Natural killer cell (primary cell): ENCODE results near the gene ZNF507. TPM values are rescaled to one million over a fixed set of nuclear protein-coding genes. Genes with fewer than 3 reads are reported as not detected.

Experiments
- ATAC-seq, 3 donors: fragments of 150-1000 bp in 2 of 3; fragments of 200-7000 bp in 1 of 3; cut with Tn5 transposase; 1 replicate in 1 of 3; 2 replicates in 2 of 3; pipeline ENCODE4 v1.10.0; 2021; ENCODE audit warnings: mild to moderate bottlenecking in 2 of 3, moderate library complexity in 2 of 3
- DNase-seq, 2 donors: peaks; one replicate each; pipeline versions ENCODE4 v3.0.0 to v3.0.0-alpha.2; 2013 to 2021; ENCODE audit warnings: mixed read lengths in 1 of 2
- H3K27ac ChIP-seq: one replicate; pipeline ENCODE4 v1.5.1; 2013; ENCODE audit warnings: mild to moderate bottlenecking, low read length
- H3K27me3 ChIP-seq: one replicate; pipeline ENCODE4 v1.6.1; 2013; ENCODE audit warnings: low read length; ENCODE audit not compliant: control insufficient read depth, insufficient read depth
- H3K36me3 ChIP-seq: one replicate; pipeline ENCODE4 v1.6.1; 2013; ENCODE audit warnings: low read length; ENCODE audit not compliant: control insufficient read depth, insufficient read depth
- H3K4me1 ChIP-seq: one replicate; pipeline ENCODE4 v1.6.1; 2013; ENCODE audit warnings: low read length; ENCODE audit not compliant: control insufficient read depth, insufficient read depth
- H3K4me3 ChIP-seq: one replicate; pipeline ENCODE4 v1.5.1; 2013; ENCODE audit warnings: low read length
- H3K9me3 ChIP-seq: one replicate; pipeline ENCODE4 v1.6.1; 2013; ENCODE audit warnings: low read length; ENCODE audit not compliant: control insufficient read depth, insufficient read depth
- H3K27ac Mint-ChIP-seq, 2 donors: one replicate each; pipeline ENCODE4 v1.8.0; 2022; ENCODE audit warnings: mild to moderate bottlenecking in 2 of 2, mixed read lengths in 2 of 2, moderate library complexity in 1 of 2
- H3K27me3 Mint-ChIP-seq, 2 donors: one replicate each; pipeline ENCODE4 v1.8.0; 2022; ENCODE audit warnings: low read depth in 2 of 2, mixed read lengths in 2 of 2
- H3K36me3 Mint-ChIP-seq: one replicate; pipeline ENCODE4 v1.8.0; 2022; ENCODE audit warnings: mixed read lengths
- H3K4me1 Mint-ChIP-seq, 2 donors: one replicate each; pipeline ENCODE4 v1.8.0; 2022; ENCODE audit warnings: mixed read lengths in 2 of 2
- H3K4me3 Mint-ChIP-seq: one replicate; pipeline ENCODE4 v1.8.0; 2022; ENCODE audit warnings: mild to moderate bottlenecking, moderate library complexity, mixed read lengths
- H3K9me3 Mint-ChIP-seq, 2 donors: one replicate each; pipeline ENCODE4 v1.8.0; 2022; ENCODE audit warnings: mixed read lengths in 2 of 2
- WGBS: methylation state at CpG from one replicate; pipeline ENCODE4 v1.1.7; 2013; ENCODE audit warnings: missing lambda C conversion rate; ENCODE audit not compliant: insufficient coverage; 5-methylcytosine and 5-hydroxymethylcytosine counted together
- intact Hi-C: fragments of 100-400 bp; cut with micrococcal nuclease; formaldehyde crosslinking; loops from one replicate; pipeline ENCODE4 v1.14.2; 2022
- total RNA-seq, 4 donors: library from RNA; stranded (reverse); fragments of 120-200 nt in 1 of 4; gene quantifications; one replicate each; pipeline versions ENCODE4 v1.2.3 to v1.2.4, GENCODE V29; 2013 to 2022
- TF ChIP-seq, protein P1 (sequence below): fragments of 200-600 bp; IDR thresholded peaks from one replicate; pipeline ENCODE4 v1.8.0; 2022; ENCODE audit warnings: antibody characterized with exemption

The ZNF507 gene
- total RNA-seq, 3 donors from 2014 or later (not counting 1 experiment from before 2014, with no cell fraction given) = 27.9 to 34.6 (median 29.1) TPM

DNA sequence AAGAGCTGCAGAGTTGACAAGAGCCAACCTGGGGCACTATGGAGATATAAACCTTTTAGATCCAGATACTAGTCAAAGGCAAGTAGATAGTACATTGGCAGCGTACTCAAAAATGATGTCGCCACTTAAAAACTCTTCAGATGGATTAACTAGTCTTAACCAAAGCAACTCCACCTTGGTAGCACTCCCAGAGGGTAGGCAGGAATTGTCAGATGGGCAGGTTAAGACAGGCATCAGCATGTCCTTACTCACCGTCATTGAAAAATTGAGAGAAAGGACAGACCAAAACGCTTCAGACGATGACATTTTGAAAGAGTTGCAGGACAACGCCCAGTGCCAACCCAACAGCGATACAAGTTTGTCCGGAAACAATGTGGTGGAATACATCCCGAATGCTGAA lies 8.9 kb downstream of the ZNF507 start:
- peaks cover 49 to 61% of the 10 kb centered on the region in 2 donors for H3K4me1 Mint-ChIP-seq
- H3K27ac ChIP-seq = no peak overlapping the region
- TF ChIP-seq, protein P1, sequence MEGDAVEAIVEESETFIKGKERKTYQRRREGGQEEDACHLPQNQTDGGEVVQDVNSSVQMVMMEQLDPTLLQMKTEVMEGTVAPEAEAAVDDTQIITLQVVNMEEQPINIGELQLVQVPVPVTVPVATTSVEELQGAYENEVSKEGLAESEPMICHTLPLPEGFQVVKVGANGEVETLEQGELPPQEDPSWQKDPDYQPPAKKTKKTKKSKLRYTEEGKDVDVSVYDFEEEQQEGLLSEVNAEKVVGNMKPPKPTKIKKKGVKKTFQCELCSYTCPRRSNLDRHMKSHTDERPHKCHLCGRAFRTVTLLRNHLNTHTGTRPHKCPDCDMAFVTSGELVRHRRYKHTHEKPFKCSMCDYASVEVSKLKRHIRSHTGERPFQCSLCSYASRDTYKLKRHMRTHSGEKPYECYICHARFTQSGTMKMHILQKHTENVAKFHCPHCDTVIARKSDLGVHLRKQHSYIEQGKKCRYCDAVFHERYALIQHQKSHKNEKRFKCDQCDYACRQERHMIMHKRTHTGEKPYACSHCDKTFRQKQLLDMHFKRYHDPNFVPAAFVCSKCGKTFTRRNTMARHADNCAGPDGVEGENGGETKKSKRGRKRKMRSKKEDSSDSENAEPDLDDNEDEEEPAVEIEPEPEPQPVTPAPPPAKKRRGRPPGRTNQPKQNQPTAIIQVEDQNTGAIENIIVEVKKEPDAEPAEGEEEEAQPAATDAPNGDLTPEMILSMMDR = no peak
- H3K4me3 Mint-ChIP-seq = no peak overlapping the region
- no peak overlapping the region for H3K4me3 ChIP-seq
- H3K27me3 Mint-ChIP-seq = no peaks in the 10 kb centered on the region
- H3K36me3 ChIP-seq = peaks cover 65% of the 10 kb centered on the region
- peaks cover 4% of the 10 kb centered on the region for H3K4me1 ChIP-seq
- H3K27me3 ChIP-seq = no peaks in the 10 kb centered on the region
- ATAC-seq (no peak), DNase-seq (no peak)
- peaks cover 38% of the 10 kb centered on the region for H3K36me3 Mint-ChIP-seq
- no peaks in the 10 kb centered on the region for H3K9me3 ChIP-seq
- intact Hi-C loops = no loop called here
- no peak overlapping the region for H3K27ac Mint-ChIP-seq
- H3K9me3 Mint-ChIP-seq = no peaks in the 10 kb centered on the region
- WGBS = 98% methylated on average over 9 of the region's 9 CpGs

DNA sequence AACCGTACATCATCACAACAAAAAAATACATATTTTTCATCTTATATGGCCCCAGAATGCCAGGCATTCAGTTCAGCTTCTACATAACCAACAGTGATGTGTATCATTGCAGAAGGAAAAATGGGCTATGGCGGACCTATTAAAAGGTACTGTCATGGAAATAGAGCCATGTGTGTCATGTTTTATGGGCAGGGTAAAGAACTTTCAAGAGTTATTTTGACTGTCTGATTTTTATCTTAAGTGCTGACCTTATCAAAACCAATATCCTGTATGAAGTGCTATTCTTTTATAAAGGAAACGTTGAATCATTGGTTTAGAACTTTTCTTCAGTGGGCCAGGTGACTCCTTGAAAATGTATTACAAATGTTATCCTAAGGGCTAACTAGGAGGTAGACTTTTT lies 9.9 kb downstream of the ZNF507 start:
- no peak overlapping the region for H3K4me3 Mint-ChIP-seq
- DNase-seq = no peak
- H3K27me3 ChIP-seq = no peaks in the 10 kb centered on the region
- TF ChIP-seq, protein P1 = no peak
- no peak for ATAC-seq
- H3K36me3 ChIP-seq = peaks cover 71% of the 10 kb centered on the region
- intact Hi-C loops = no loop called here
- 100% methylated on average over 2 of the region's 3 CpGs for WGBS
- H3K9me3 Mint-ChIP-seq = no peaks in the 10 kb centered on the region
- H3K36me3 Mint-ChIP-seq = peaks cover 29% of the 10 kb centered on the region
- no peak overlapping the region for H3K4me3 ChIP-seq
- no peaks in the 10 kb centered on the region for H3K27me3 Mint-ChIP-seq
- no peak overlapping the region for H3K27ac ChIP-seq
- H3K27ac Mint-ChIP-seq = peak overlapping the region; percentile 42 to 50
- no peaks in the 10 kb centered on the region for H3K9me3 ChIP-seq
- H3K4me1 ChIP-seq = peaks cover 4% of the 10 kb centered on the region
- H3K4me1 Mint-ChIP-seq = peaks cover 39 to 52% of the 10 kb centered on the region in 2 donors

DNA sequence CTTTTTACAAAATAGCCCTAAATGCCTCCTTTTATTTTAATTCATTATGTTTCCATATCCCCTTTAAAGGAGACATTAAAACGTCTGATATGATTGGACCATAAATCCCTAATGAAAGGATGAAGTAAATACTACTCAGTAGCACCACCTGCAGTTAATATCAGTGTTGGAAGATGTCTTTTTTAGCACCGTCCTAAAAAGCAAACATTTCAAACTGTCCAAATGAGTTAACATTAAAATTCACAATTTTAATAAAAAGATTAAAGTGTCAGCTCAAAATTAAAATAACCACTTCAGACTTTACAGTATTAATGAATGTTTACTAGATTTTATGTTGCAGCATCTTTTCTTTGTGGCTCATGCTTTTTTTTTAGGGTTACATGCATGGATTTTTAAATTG lies 12.3 kb downstream of the ZNF507 start:
- TF ChIP-seq, protein P1 = no peak
- no CpG with 5 or more reads among the region's 2 CpGs for WGBS
- H3K4me3 Mint-ChIP-seq = no peak overlapping the region
- intact Hi-C loops = no loop called here
- H3K4me1 Mint-ChIP-seq = peaks cover 23 to 41% of the 10 kb centered on the region in 2 donors
- Histone ChIP-seq H3K4me1 (peaks cover 4% of the 10 kb centered on the region), H3K4me3 (no peak overlapping the region), H3K27me3 (no peaks in the 10 kb centered on the region), H3K36me3 (peaks cover 79% of the 10 kb centered on the region), H3K9me3 (no peaks in the 10 kb centered on the region), H3K27ac (no peak overlapping the region)
- H3K27me3 Mint-ChIP-seq = no peaks in the 10 kb centered on the region
- no peak for ATAC-seq
- no peak for DNase-seq
- H3K9me3 Mint-ChIP-seq = no peaks in the 10 kb centered on the region
- H3K27ac Mint-ChIP-seq = no peak overlapping the region
- peaks cover 29% of the 10 kb centered on the region for H3K36me3 Mint-ChIP-seq

DNA sequence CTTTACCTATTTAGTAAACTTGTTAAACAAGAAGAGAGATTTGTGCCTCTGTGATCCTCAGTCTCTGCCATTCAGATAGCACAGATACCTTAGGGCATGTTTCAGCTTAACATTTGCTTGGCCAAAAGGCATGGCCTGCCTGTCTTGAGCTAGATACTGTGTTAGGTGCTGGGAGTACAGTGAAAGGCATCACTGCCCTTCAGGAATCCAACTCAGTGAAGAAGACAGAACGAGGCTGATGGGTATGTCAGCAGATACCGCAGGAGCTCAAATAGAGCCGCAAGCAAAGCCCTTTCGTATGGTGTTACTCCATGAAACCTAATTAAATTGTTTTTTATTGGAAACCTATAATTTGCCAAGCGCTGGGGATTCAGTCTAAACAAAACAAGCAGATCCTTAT lies 12.9 kb downstream of the ZNF507 start:
- H3K36me3 Mint-ChIP-seq = peaks cover 23% of the 10 kb centered on the region
- H3K36me3 ChIP-seq = peaks cover 79% of the 10 kb centered on the region
- no peak overlapping the region for H3K4me3 ChIP-seq
- H3K27ac ChIP-seq = no peak overlapping the region
- DNase-seq = no peak
- H3K4me3 Mint-ChIP-seq = no peak overlapping the region
- intact Hi-C loops = no loop called here
- TF ChIP-seq, protein P1 = no peak
- no peak for ATAC-seq
- no peaks in the 10 kb centered on the region for H3K27me3 Mint-ChIP-seq
- no peaks in the 10 kb centered on the region for H3K9me3 ChIP-seq
- H3K4me1 Mint-ChIP-seq = peaks cover 27 to 42% of the 10 kb centered on the region in 2 donors
- H3K9me3 Mint-ChIP-seq = no peaks in the 10 kb centered on the region
- peaks cover 4% of the 10 kb centered on the region for H3K4me1 ChIP-seq
- H3K27ac Mint-ChIP-seq = no peak overlapping the region
- H3K27me3 ChIP-seq = no peaks in the 10 kb centered on the region
- 97% methylated on average over 5 of the region's 5 CpGs for WGBS
